Occipital lobe (tissue), 2 donors: ENCODE results near the gene INF2. TPM values are rescaled to one million over a fixed set of nuclear protein-coding genes. Genes with fewer than 3 reads are reported as not detected.
A peak's percentile ranks its signal among the peaks of the same experiment; 100 is the strongest.

Source experiments
- DNase-seq: peaks from one replicate; lab custom pipeline; 2025; lab: John Stamatoyannopoulos, UW
- total RNA-seq: library from RNA; depleted of rRNA; stranded (reverse); fragments of >200 nt; gene quantifications from one replicate; pipeline ENCODE4 v1.2.3, GENCODE V29; 2014

Gene INF2
- total RNA-seq, 1 donor from 2014 or later = 8.4 TPM

- DNase-seq = peak; percentile 28
Measured at GRCh38 chr14:104702673-104703072, 13.3 kb downstream of the INF2 start.

- DNase-seq = no peak
Measured at GRCh38 chr14:104703269-104703668, 13.9 kb downstream of the INF2 start.

GRCh38 chr14:104704252-104704651, 14.8 kb downstream of the INF2 start:
- DNase-seq = no peak

DNA sequence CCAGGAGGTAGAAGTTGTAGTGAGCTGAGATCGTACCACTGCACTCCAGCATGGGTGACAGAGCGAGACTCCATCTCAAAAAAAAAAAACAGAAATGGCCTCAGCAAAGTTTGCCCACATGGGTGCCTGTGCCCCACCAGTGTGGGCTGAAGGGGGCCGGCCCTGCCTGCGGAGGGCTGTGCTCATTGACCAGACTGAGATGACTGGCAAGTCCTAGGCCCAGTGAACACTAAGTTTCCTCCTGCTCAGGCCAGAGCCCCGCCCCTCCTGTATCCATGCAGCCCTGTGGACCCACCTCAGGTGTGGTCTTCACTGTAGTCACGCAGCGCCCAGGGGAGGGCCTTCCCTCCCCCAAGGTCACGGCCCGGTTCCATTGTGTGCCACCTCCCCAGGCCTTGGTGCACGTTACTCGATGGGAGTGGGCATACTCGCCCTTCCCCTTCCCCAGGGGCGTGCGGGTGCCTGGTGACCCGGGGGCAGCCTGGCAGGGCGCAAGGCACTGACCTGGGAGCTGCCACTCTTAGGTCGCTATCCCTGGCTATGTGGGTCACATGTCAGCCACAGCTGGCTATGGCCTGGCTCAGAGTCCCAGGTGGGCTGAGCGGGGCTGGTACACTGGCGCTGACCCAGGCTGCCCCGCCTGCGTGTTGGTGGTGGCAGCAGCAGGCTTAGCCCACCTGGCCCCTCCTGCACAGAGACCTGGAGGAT, 16.1 kb downstream of the INF2 start:
- DNase-seq = no peak

DNA sequence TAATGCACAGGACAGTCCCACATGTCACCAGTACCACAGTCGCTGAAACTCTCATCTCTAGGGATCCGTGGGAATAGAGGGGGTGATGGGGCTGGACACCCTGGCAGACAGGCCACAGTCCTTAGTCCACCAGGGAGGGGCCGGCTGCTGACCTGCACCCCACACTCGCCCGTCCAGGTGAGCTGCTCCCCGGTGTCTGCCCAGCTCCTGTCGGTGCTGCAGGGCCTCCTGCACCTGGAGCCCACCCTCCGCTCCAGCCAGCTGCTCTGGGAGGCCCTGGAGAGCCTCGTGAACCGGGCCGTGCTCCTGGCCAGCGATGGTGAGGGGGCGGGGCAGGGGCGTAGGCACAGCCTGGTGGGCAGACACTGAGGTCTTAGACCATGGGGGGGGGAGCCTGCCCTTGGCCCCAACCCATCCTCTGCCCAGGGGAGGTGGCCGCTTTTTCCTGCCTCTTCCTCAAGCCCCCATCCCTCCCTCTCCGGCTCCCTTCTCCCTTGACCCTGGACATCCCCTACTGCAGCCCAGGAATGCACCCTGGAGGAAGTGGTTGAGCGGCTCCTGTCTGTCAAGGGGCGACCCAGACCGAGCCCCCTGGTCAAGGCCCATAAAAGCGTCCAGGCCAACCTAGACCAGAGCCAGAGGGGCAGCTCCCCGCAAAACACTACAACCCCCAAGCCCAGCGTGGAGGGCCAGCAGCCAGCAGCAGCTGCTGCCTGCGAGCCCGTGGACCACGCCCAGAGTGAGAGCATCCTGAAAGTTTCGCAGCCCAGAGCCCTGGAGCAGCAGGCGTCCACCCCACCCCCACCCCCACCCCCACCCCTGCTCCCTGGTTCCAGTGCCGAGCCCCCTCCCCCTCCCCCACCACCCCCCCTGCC, 17.6 kb downstream of the INF2 start:
- DNase-seq = no peak

- no peak for DNase-seq
Measured at GRCh38 chr14:104707608-104708595, 18.5 kb downstream of the INF2 start.

GRCh38 chr14:104708606-104709268, 19.3 kb downstream of the INF2 start:
- DNase-seq = peak; percentile 25

DNA sequence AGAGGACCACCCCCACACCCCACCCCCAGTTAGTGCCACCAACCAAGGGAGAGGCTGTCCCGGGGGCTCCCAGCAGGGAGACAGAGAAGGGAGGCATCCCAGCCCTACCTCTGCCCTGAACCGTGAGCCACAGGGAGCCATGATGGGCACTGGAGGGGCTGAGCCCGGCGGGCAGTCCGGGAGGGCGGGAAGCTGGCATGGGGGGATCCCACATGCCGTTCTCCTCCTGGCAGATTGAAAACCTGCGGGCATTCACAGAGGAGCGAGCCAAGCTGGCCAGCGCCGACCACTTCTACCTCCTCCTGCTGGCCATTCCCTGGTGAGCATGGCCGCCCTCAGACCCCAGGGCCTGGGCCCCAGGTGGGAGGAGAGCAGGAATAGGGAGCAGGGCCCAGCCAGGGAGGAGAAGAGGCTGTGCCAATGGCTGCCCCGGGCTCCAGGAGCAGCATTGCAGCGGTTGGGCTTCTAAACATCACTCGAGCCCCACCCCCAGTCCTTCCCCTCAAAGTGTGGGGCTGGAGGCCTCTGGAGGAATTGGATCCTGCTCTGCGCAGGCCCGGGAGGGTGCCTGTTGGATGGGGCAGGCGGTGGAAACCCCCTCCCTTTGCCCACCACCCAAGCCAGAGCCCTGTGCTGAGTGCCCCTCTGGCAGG, 20.1 kb downstream of the INF2 start:
- no peak for DNase-seq

DNA sequence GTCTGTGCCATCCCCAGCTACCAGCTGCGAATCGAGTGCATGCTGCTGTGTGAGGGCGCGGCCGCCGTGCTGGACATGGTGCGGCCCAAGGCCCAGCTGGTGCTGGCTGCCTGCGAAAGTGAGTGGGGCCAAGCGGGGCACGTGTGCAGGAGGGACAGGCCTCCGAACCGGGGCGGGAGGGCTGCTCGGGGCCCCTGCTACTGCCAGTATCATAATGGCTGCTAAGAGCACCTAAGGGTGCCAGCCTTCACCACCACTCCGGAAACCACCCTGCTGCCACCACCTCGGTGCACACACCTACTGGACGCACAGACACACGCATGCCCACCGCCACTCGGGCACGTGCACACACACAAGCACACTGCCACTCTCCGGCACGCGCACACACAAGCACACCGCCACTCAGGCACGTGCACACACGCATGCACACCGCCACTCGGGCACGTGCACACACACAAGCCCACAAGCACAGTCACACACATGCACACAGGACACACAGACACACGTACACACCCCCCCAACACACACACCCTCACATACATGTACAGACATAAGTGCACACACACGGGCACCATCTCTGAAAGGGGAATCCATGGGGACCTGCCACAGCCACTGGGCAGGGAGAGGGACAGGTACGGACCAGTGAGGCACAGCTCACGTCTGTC, 20.8 kb downstream of the INF2 start:
- DNase-seq = no peak

GRCh38 chr14:104712881-104713734, 23.7 kb downstream of the INF2 start:
- no peak for DNase-seq

DNA sequence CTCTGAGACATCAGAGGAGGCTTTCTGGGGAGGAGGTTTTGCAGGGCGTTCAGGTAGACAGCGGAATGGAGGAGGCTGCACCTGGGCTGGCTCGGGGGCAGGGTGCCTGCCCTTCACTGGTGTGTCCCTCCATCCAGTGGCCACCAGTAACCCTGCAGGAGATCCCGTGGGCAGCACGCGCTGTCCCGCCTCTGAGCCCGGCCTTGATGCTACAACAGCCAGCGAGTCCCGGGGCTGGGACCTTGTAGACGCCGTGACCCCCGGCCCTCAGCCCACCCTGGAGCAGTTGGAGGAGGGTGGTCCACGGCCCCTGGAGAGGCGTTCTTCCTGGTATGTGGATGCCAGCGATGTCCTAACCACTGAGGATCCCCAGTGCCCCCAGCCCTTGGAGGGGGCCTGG, 24.6 kb downstream of the INF2 start:
- no peak for DNase-seq

- no peak for DNase-seq
Measured at GRCh38 chr14:104714681-104715080, 25.3 kb downstream of the INF2 start.

DNA sequence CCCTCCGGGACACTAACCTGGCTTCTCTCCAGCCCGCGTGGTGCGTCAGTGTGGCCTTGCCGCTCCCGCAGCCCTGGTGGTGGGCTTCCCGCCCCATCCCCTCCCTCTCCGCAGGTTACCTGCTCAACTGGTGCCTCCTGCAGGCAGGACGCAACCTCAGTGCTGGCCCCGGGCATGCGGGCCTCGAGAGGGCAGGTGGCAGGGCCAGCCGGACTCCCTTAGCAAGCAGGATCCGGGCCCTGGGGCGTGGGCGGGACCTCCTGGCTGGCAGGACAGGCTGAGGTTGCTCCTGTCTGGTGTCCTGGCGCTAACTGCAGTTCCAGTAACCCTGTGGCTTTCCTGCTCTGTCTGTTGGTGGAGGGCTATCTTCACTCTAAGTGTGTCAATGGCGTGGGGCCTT, 26.0 kb downstream of the INF2 start:
- DNase-seq = no peak

- no peak for DNase-seq
Measured at GRCh38 chr14:104715871-104716270, 26.5 kb downstream of the INF2 start.

DNA sequence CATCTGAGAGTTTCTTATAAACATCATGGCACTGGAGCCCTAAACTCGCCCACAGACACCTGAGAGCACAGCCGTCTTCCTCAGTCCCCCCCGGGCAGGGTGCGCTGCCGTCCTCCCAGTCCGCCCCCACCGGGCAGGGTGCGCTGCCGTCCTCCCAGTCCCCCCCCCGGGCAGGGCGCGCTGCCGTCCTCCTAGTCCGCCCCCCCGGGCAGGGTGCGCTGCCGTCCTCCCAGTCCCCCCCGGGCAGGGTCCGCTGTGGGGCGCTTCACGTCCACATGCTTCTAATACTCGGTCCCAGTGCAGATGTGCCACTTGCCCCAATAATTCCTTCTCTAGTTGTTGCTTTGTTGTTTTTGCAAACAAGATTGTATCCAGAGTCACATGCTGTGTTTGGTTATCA, 27.7 kb downstream of the INF2 start:
- no peak for DNase-seq

- no peak for DNase-seq
Measured at GRCh38 chr14:104717646-104718045, 28.2 kb downstream of the INF2 start.

- DNase-seq = no peak
Measured at GRCh38 chr14:104718147-104718546, 28.7 kb downstream of the INF2 start.

DNA sequence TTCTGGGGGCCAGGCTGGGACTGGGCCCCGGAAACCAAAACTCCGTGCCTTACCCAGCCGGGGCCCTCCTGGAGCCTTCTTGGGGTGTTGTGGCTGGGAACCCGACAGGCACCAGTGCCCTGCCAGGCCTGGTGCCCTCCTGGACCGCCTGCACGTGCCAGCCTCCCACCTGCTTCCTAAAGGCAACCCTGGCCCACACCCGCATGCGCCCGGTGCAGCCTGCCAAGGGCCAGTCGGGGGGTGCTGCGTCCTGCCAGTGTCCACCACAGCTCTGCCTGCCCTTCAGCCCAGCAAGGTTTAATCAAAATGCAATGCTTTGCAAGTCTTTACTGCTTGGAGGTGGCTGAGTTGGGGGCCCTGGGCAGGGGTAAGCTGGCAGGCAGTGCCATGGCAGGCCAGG, 29.5 kb downstream of the INF2 start:
- DNase-seq = no peak

DNA sequence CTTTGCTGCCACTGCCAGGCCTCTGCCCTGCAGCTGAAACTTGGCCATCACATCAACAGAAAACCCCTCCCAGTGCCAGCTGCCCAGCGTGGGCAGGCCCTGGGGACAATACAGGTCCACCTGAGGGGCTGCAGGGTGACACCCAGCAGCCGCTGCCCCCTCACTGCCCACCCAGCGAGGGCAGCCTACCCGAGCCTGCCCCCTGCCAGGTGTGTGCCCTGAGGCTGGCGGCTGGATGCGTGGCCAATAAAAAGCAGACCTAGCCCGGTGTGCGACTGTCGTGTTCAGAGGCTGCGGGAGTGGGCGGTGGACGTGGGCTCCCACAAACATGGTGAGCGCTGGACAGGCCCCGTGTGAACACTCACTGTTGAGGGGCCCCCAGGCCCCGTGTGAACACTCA, 29.9 kb downstream of the INF2 start:
- DNase-seq = no peak
